ENCODE results near the gene CALD1.

CALD1 gene

GRCh38 chr7:134893920-134894319 lies 114.5 kb downstream of the CALD1 start:
- DNase-seq (ENCODE audit: low read depth) = no peak

GRCh38 chr7:134894928-134895327 lies 115.5 kb downstream of the CALD1 start:
- no peak for DNase-seq (ENCODE audit: low read depth)

DNA sequence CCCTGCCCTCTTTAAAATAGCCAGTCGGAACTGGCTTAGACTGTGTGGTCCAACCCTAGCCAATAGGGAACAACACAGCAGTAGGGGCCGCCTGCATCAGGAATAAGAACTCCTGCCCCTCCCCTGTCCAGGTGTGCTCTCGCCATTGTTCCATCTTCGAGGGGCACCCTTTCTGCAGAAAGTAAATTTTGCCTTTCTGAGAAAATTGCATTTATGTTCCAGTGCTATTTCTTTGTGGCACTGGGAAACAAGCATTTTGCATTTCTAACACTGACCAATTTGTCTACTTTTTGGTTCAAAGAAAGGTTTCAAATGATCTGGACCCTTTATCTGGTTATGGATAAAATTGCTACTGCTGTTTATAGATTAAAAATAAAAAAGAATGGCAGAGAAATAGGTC lies 116.6 kb downstream of the CALD1 start:
- no peak for DNase-seq (ENCODE audit: low read depth)

DNA sequence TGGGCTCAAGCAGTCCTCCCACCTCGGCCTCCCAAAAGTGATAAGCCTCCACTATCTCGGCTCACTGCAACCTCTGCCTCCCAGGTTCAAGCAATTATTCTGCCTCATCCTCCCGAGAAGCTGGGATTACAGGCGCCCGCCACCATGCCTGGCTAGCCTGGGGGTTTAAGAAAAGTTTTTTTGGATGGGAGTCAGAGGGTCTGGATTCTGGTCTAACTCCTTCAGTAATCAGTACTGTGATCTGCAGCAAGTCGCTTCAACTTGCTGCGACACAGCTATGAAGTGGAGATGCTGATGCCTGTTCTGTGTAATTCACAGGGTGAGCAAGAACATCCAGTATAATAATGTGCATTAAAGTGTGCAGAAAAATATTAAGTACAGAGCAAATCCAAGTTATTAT lies 118.5 kb downstream of the CALD1 start:
- DNase-seq (ENCODE audit: low read depth) = no peak

- DNase-seq (ENCODE audit: low read depth) = no peak
These were observed 120.3 kb downstream of the CALD1 start for GRCh38 chr7:134899729-134900128.

DNA sequence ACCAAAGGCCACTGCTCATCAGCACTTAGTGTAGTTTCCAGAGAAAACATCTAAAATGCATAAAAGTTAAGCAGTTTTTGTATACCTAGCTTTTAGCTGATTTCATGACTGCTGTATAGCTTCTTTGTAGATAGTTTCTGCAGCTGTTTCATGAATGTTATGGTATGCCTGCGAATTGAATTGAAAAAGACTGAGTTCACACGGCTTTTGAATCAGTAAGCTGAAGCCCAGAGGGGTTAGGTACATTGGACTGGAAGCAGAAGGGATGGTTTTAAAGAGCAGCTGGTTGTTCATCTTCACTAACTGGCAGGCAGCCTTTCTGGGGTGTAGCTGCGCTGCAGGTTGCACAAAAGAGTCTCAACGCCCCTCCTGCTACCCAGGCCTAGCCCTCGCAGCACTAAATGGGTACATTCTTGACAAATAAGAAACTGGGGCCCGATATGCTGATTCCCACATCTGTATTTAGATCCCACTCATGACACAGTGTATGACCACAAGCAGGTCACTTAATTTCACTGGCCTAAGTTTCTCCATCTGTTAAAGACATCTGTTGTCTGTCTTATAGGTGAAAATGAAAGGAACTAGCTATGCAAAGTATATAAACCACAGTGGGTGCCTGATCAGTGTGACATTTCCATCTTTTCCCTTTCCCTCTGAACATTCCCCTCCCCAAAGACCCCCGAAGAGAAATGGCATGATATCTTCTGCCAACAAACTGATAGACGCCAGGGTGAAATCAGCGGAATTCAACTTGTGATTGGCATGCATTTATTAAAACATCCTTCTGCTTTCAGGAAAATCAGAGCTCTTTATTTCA lies 120.9 kb downstream of the CALD1 start:
- no peak for DNase-seq (ENCODE audit: low read depth)

DNA sequence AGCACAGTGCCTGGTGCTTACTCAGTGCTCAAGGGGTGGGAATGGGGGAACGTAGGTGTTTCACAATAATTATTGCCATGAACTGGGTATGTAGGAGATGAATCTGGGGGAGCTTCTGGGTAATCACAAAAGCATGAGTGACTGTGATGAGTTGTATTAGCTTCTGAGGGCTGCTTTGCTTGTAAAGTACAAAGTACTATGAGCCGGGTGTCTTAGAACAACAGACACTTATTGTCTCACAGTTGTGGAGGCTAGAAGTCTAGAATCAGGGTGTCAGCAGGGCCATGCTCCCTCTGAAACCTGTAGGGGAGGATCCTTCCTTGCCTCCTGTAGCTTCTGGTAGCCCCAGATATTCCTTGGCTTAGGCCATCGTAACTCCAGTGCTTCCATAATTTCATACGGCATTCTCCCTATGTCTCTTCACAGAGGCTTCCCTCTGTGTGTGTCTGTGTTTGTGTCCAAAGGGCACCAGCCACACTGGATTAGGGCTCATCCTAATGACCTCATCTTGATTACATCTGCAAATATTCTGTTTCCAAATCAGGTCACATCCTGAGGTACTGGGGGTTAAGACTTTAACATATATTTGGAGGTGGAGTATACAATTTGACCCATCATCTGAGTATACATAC lies 122.1 kb downstream of the CALD1 start:
- DNase-seq (ENCODE audit: low read depth) = no peak

DNA sequence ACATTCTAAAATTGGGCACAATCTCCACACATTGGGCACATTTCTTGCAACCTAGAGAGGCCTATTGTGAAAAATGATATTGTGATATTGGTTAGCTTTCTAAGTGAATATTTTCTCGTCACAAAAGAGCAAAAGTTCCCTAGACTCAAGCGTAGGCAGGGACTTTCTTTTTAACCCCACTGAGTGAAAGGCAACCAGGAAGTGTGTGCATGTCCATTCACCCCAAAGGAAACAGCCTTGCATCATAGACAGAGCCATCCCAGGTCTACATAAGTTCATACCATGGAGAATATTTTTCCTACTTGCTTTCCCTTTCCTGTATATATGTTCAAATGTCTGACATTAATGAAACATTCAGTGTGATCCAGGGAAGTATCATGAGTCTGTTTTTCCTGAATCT lies 122.6 kb downstream of the CALD1 start:
- no peak for DNase-seq (ENCODE audit: low read depth)

- DNase-seq (ENCODE audit: low read depth) = no peak
These were observed 123.8 kb downstream of the CALD1 start for GRCh38 chr7:134903073-134903790.

DNA sequence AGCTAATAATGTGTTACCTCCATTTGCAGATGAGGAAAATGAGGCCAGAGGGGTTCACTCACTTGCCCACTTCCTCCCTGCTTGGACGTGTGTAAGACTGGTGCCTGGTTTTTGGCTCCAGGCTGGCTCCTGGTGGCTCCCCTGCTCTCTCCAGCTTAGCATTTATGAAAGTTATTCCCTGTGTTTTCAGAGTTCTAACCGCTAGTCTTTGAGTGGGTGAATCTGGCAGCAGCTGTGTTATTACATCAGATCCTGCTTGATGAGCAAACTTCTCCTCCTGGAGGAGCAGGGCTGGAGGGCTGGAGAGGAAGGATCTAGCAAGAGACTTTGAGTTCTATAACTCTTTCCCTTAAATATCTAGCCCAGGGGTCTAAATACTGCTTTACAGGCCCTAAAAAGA lies 125.9 kb downstream of the CALD1 start:
- no peak for DNase-seq (ENCODE audit: low read depth)

DNA sequence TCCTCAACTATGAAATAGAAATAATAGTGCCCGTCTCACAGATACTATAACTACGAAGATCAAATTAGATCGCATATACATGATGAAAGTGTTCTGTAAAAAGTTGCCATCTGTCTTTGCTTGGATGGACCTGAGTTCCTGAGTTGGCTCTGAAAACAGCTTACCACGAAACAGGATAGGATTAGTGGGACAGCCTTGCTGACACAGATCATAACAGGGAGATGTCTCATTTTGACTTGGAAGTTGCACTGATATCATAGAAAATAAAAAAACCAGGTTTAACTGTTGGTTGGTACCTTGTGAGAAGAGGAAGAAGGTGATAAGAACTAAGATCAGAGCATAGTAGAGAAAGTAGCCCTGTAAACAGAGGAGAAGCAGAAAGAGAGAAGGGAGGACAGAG lies 127.6 kb downstream of the CALD1 start:
- DNase-seq (ENCODE audit: low read depth) = no peak

DNA sequence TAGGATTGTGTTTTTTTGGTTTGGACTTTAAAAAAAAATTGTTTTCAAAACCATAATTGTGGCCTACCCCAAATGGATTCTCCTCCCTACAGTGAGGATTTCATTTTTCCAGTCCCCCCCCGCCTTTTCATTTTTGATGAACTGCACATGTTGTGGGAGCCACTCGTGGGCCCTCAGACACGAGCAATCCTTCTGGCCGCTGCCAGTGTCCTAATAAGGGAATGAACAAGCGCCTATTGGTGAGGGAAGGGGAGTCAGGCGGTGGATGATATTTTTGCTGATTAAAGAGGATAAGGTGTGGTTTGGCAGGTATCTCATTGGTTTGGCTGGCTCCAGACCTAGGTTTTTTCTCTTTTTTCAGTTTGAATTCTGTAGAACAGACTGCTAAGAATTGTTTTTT lies 128.2 kb downstream of the CALD1 start:
- DNase-seq (ENCODE audit: low read depth) = no peak

GRCh38 chr7:134908289-134908688 lies 128.9 kb downstream of the CALD1 start:
- no peak for DNase-seq (ENCODE audit: low read depth)

DNA sequence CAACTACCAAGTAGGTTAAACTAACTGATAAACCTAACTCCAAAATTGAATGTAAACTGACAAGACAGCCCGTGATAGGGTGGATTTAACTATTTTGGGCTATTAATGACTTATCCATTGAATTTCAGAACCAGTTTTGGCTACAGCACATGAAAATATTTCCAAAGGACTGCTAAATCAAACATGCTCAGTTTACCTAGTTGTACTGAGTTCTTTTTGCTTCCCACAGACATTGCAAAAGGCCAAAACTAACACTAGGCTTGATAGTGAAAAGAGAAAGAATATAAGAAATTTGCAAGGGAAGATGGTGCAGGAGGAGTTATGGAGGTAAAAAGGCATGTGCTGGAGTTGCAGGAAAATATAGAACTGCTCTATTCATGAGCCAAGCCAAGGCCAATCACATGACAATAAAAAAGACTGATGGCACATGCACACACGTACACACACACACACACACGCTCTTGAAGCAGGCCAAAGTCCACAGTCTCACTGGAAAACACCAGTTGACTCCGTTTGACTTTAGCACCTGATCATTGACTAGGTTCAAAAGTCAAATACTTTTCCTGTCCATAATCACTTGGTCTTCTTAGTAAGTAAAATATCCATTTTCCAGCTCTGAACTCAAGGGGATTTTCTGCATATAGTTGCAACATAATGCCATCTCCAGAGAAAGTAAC lies 130.9 kb downstream of the CALD1 start:
- no peak for DNase-seq (ENCODE audit: low read depth)

GRCh38 chr7:134910968-134911367 lies 131.5 kb downstream of the CALD1 start:
- DNase-seq (ENCODE audit: low read depth) = no peak

DNA sequence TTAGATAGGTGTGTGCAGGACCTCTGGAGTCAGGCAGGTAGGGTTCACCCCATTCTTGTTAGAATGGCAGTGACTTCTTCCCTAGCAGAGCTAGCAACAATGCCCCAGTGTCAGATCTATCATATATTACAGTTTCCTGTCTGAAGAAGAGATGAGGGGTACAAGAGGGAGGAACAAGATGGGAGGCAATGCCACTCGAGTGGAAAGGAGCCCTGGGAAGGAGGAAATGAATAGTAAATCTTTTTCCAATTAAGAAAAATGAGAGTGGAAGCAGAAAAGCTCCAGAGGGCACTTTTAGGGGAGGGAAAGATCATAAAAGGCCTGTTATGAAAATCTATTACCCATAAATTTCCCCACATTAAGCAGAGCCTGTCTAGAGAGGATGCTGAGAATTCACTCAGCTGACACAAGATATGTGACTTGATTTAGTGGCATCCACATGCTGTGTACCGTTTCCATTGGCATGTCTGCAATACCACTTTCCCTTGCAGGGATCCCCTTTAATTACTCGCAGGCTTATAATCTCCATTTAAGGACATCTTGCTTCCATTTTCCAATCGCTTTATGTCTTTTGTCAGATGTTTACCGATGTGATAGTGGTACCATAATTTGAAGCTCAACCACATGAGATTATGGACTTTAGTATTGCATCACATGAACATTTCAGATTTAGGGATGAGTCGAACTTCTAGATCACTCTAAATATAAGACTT lies 136.9 kb downstream of the CALD1 start:
- DNase-seq (ENCODE audit: low read depth) = no peak

DNA sequence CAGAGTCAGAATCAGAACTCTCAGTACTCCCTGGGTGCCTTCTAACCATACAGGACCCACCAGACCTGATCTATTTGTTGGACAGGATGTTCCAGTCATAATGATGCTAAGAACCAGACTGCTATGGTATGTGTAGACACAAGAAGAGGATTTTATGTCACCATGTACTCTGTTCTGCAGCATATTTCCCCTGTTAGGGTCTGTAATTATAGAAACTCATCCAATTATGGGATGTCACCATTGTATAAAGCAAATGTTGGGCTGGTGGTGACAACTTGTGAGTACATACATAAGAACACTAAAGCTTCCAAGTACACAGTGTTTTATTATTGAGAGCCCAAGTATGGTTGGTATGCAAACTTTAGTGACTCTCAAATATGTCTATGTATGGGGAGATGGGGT lies 139.8 kb downstream of the CALD1 start:
- DNase-seq (ENCODE audit: low read depth) = no peak

GRCh38 chr7:134920026-134920753 lies 140.8 kb downstream of the CALD1 start:
- no peak for DNase-seq (ENCODE audit: low read depth)

DNA sequence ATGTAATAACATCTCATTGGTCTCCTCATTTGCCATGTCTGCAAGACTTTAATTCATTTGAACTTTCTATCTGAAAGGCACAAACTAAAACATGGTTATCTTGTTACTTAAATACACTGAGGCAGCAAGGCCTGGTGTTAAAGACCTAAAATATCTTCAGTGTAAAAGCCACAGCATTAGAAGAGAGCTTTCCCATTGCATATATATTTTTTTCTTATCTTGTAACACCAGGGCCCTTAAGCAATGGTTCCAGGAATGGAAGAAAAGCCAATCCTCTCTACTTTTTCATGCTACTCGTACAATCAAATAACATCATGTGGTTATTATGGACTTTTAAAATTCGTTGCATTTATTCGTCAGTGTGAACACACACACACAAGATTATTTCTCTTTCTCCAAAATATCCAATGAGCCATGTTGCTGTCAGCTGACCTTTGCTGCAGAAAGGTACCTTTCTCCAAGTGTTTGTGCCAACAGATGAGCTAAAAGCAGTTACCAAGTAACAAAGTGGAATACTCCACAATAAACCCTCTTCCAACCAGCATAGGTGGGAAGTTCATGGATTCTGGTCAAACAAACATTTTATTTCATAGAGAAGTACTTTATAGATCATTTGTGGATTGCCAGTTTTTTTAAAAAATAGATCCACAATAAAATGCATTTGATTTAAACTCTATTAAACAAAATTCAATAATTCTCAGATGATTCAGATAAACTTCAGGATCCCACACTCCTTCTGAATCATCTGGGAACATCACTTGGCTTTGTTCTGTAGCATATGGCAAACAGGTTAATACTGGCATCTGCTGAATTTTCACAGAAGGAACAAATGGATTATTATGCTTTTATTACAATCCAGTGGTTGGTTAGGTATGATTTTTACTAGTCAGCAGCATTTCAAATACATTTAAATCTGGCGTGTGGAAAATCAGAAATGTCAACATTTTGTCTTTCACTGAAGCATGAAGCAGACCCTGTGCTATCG lies 143.6 kb downstream of the CALD1 start:
- no peak for DNase-seq (ENCODE audit: low read depth)

DNA sequence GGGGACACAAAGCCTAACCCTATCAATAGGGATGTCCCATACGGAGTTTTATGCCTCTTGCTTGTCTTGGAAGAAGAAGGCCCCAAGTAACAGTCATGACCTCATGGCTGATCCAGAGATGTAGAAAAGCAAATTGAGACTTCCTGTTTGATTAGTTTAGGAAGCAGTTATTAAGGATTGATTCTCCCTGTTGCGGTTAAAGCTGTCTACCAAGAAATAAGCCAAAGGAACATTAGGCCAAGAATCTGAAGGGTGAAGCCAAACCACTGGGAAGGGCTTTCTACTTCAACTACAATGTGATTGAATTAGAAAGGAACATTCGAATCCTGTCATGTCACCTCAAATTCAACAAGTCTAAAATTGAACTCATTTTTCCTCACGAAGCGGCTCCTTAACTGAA lies 146.3 kb downstream of the CALD1 start:
- no peak for DNase-seq (ENCODE audit: low read depth)
